AG04450 (cell line): ENCODE results near the gene CMC2. TPM values are rescaled to one million over a fixed set of nuclear protein-coding genes. Genes with fewer than 3 reads are reported as not detected.

ENCODE experiments used
- CTCF ChIA-PET: fragments of 300-600, 350-600 bp; formaldehyde crosslinking; extraction: SDS; loops from one replicate; lab custom pipeline; 2022; ENCODE audit warnings: antibody characterized with exemption, inconsistent platforms; lab: Charles Lee
- POLR2A ChIA-PET: fragments of 350-600 bp; formaldehyde crosslinking; extraction: SDS; loops from one replicate; lab custom pipeline; 2021; ENCODE audit warnings: antibody characterized with exemption, inconsistent platforms; lab: Yijun Ruan, JAX
- DNase-seq: peaks from one replicate; pipeline ENCODE4 v3.0.0-alpha.2; 2011; ENCODE audit warnings: low read depth, low spot score
- H3K27ac ChIP-seq: one replicate; pipeline ENCODE4 v1.5.1; 2012; ENCODE audit warnings: low read depth, low read length, control low read depth
- H3K27me3 ChIP-seq: one replicate; pipeline ENCODE4 v1.6.0; 2012; ENCODE audit warnings: low read length; ENCODE audit not compliant: control insufficient read depth, insufficient read depth
- H3K4me3 ChIP-seq: 2 replicates; pipeline ENCODE4 v1.5.1; 2011; ENCODE audit warnings: mild to moderate bottlenecking, low read depth, low read length, control low read depth
- H3K9me3 ChIP-seq: 2 replicates; pipeline ENCODE4 v1.5.1; 2012; ENCODE audit warnings: low read length; ENCODE audit not compliant: control insufficient read depth, insufficient read depth
- polyA plus RNA-seq: library from polyadenylated mRNA; depleted of rRNA; stranded (reverse); fragments of >200 nt; gene quantifications from 2 replicates; pipeline ENCODE4 v1.2.3, GENCODE V29; 2011
- TF ChIP-seq, protein P1 (sequence below): IDR thresholded peaks from 2 replicates; pipeline ENCODE4 v1.5.1; 2011; ENCODE audit warnings: low read depth, low read length, control low read depth, inconsistent platforms

Gene CMC2
- polyA plus RNA-seq, 1 experiment: 85.2 TPM

DNA sequence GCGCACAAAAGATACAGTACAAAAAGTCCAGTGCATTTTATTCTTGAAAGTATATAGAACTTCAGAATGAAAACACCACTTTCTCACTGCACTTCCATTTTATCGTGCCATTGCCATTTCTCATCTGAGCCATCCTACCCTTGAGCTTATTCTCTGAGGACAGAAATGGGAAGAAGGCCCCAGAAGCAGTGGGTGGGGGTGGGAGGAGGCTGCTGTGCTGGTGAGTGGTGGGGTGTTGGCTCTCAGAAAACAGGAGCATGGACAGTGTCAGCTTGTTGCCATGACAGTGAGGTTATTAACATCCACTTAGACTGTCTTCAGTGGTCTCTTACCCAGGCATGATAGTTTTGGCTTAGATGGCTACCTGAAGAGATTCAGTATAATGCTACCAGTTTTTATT lies 33.4 kb upstream of the CMC2 start:
- no peak for DNase-seq
- Histone ChIP-seq H3K27me3 (no peaks in the 10 kb centered on the region), H3K4me3 (no peak overlapping the region), H3K9me3 (no peaks in the 10 kb centered on the region), H3K27ac (no peak overlapping the region)
- TF ChIP-seq, protein P1, sequence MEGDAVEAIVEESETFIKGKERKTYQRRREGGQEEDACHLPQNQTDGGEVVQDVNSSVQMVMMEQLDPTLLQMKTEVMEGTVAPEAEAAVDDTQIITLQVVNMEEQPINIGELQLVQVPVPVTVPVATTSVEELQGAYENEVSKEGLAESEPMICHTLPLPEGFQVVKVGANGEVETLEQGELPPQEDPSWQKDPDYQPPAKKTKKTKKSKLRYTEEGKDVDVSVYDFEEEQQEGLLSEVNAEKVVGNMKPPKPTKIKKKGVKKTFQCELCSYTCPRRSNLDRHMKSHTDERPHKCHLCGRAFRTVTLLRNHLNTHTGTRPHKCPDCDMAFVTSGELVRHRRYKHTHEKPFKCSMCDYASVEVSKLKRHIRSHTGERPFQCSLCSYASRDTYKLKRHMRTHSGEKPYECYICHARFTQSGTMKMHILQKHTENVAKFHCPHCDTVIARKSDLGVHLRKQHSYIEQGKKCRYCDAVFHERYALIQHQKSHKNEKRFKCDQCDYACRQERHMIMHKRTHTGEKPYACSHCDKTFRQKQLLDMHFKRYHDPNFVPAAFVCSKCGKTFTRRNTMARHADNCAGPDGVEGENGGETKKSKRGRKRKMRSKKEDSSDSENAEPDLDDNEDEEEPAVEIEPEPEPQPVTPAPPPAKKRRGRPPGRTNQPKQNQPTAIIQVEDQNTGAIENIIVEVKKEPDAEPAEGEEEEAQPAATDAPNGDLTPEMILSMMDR: no peak
- POLR2A ChIA-PET: no interaction called here
- CTCF ChIA-PET: interaction anchor here (0.6 to 1.5 kb wide), 2 partner anchors 36 to 258 kb away, joined by 3 to 4 read pairs; no protein-coding TSS in a partner anchor

DNA sequence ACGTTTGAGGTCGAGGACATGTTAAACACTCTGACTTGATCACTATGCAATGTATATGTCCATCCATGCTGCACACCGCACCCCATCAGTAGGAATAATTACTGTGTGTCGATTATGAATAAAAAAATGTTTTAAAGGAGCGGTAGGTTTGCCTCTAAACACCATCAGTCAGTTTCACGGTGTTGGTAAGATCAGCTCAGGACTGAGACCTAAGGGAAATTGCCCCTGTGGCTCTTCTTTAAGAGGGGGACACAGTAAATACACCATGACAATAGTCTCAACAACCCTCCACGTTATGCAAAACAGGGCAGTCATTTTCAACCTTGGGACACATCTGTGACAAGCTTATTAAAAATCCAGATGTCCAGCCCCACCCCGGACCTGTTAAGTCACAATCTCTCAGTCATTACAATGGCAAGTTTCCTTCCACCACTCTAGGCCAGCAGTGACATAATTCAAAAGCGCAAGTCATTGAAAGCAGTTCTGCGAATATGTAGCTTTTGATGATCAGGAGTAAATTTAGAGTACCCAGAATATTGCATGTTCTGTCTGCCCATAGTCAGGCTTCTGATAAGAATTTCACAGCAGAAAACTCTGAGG lies 30.2 kb upstream of the CMC2 start:
- TF ChIP-seq, protein P1: no peak
- Histone ChIP-seq H3K4me3 (peak overlapping the region; percentile 74), H3K27me3 (no peaks in the 10 kb centered on the region), H3K27ac (no peak overlapping the region), H3K9me3 (no peaks in the 10 kb centered on the region)
- DNase-seq: no peak
- ChIA-PET CTCF (interaction anchor here (0.6 to 6.0 kb wide), 15 partner anchors 8 to 701 kb away, joined by 3 to 47 read pairs (median 6); no protein-coding TSS in a partner anchor), POLR2A (no interaction called here)

DNA sequence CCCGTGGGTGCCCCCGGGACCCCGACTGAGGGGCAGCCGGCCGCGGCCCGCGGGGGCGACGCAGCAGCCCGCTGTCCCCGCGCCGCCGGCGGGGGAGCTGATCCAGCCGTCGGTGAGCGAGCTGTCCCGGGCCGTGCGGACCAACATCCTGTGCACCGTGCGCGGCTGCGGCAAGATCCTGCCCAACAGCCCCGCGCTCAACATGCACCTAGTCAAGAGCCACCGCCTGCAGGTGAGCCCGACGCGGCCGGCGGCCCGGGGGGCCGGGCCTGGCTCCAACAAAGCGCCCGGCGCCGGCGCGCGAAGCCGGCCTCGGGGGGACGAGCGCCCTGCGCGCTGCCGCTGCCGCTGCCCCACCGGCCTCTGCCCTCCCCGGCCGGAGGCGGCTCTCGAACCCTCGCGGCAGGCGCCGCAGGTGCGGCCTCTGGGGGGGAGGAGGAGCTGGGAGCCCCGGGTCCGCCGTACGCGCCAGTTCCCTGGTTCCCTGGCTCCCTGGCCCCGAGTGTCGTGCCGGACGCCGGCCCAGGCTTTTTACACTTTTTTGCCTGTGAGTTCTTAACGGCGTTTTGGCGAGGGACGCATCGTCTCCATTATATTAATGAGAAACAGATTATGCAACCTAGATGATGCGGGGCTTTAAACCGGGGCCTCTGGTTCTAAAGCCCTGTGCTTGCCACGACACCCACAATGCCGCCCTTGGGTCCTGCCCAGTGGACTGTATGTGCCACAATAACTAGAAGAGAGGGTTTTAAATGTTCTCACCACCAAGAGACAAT lies 29.5 kb upstream of the CMC2 start:
- POLR2A ChIA-PET: interaction anchor here (0.6 kb wide), 1 partner anchor 106 kb away, joined by 3 read pairs; no protein-coding TSS in a partner anchor

DNA sequence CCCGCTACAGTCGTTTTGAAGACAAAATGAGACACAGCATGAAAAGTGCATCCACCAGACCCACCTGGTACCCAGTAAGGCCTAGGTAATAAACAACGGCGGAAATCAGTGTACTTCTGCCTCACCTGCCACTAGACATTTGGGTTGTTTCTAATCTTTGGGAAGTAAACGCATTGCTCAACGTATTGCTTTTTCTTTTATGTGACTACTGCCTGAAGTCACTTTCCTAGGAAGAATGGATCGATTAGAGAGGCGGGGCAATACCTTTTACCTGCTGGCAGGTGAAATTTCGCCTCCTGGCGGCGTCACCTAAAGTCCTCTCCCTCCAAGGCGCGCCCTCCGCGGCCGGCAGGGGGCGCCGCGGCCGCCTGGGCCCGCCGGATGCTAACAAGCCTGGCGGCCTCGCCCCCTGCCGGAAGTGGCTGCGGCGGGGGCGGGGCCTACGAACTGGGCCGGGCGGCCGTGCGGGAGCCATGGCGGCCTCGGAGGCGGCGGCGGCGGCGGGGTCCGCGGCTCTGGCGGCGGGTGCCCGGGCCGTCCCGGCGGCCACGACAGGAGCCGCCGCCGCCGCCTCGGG lies 28.8 kb upstream of the CMC2 start, which contains the start of gene ATMIN:
Gene ATMIN (plus strand): TSS at position 445 of the 577 bp plus-strand sequence. CDS start 29 bp downstream, at position 474.
- H3K4me3 ChIP-seq: peak within 1 kb of the TSS; percentile 74
- H3K27me3 ChIP-seq: no peaks in the 10 kb centered on the region
- ChIA-PET CTCF (interaction anchor here (0.6 to 6.0 kb wide), 52 partner anchors 9 to 1858 kb away, joined by 3 to 47 read pairs (median 4); partner anchors contain the start of gene C16orf46), POLR2A (no interaction called here)
- peak; percentile 36 for DNase-seq
- peak within 1 kb of the TSS; percentile 47 for H3K27ac ChIP-seq
- H3K9me3 ChIP-seq: no peaks in the 10 kb centered on the region
- TF ChIP-seq, protein P1: peak; percentile 95

More for the DNA sequence above, 29.5 kb upstream of the CMC2 start:
- peak overlapping the region; percentile 74 for H3K4me3 ChIP-seq
- CTCF ChIA-PET: interaction anchor here (0.6 to 6.0 kb wide), 51 partner anchors 9 to 1858 kb away, joined by 3 to 47 read pairs (median 4); partner anchors contain the start of gene C16orf46
- no peaks in the 10 kb centered on the region for H3K9me3 ChIP-seq
- H3K27ac ChIP-seq: peak overlapping the region; percentile 47
- TF ChIP-seq, protein P1: no peak
- no peak for DNase-seq
- no peaks in the 10 kb centered on the region for H3K27me3 ChIP-seq
